ENCODE data around the gene HNRNPUL2.

GRCh38 chr11:62678770-62679696 lies 48.2 kb downstream of the HNRNPUL2 start, which contains the start of gene UBXN1:
- TF ChIP-seq SPI1 (IDR thresholded peaks at IDR 0.05; ENCODE audit: borderline replicate concordance, low read depth, low read length), result peak; percentile 97
- 0 out of 2 replicates have a peak, but pooled peaks have one; percentile 30 for TF ChIP-seq JUND (IDR thresholded peaks at IDR 0.05; ENCODE audit: borderline replicate concordance, low read depth, low read length)
- TF ChIP-seq JUND (tag; IDR thresholded peaks at IDR 0.05; ENCODE audit: borderline replicate concordance, low read depth, low read length), result no peak; the same call in 2 of the 3 replicates
